ENCODE measurements around the gene KRTAP1-3.
A peak's percentile ranks its signal among the peaks of the same experiment; 100 is the strongest.
"Not testable (repeated sequence)": the region's sequence is repeated elsewhere in the genome, so short reads cannot be mapped to it uniquely, and the experiment has no call there.

Gene KRTAP1-3

GRCh38 chr17:41058741-41059140 is 24.1 kb upstream of the KRTAP1-3 start (continued):
- TF ChIP-seq ZNF513 (tag by site-specific recombination; IDR thresholded peaks at IDR 0.05) = no peak
- no peak for TF ChIP-seq ZNF707 (tag by site-specific recombination; IDR thresholded peaks at IDR 0.05)
- TF ChIP-seq ZNF398 (tag by site-specific recombination; IDR thresholded peaks at IDR 0.05) = no peak
- no peak for TF ChIP-seq ZNF341 (tag by site-specific recombination; IDR thresholded peaks at IDR 0.05; ENCODE audit: low read depth)
- TF ChIP-seq ZNF202 (tag by site-specific recombination; IDR thresholded peaks at IDR 0.05; ENCODE audit: borderline replicate concordance) = no peak
- TF ChIP-seq ZNF423 (tag by site-specific recombination; IDR thresholded peaks at IDR 0.05) = no peak
- no peak for TF ChIP-seq ZNF514 (tag by site-specific recombination; IDR thresholded peaks at IDR 0.05)
- TF ChIP-seq ZNF555 (tag by site-specific recombination; conservative IDR thresholded peaks at IDR 0.05) = no peak

GRCh38 chr17:41057547-41057946 is 22.9 kb upstream of the KRTAP1-3 start:
- Histone ChIP-seq H3K9me3 (ENCODE audit: control insufficient read depth, insufficient read depth, low read depth, low read length) (no peaks in the 10 kb centered on the region), H3K36me3 (ENCODE audit: control insufficient read depth in 2 of 2, insufficient read depth in 1 of 2, low read length in 2 of 2) (no peaks in the 10 kb centered on the region), H3K4me3 (ENCODE audit: low read depth, low read length) (no peak overlapping the region), H3K27ac (ENCODE audit: extremely low read depth, low read depth, low read length) (no peak overlapping the region), H3K4me1 (ENCODE audit: control insufficient read depth, insufficient read depth, low read length) (no peaks in the 10 kb centered on the region)
- CTCF ChIA-PET = no interaction called here
- POLR2A ChIA-PET = no interaction called here
- 0 out of 2 replicates have a peak, but pooled peaks have one; percentile 63 for TF ChIP-seq ZNF280D (tag by site-specific recombination; IDR thresholded peaks at IDR 0.05)
- TF ChIP-seq ZNF624 (tag by site-specific recombination; IDR thresholded peaks at IDR 0.05) = no peak
- TF ChIP-seq ZNF146 (tag by site-specific recombination; IDR thresholded peaks at IDR 0.05) = peak; percentile 94

DNA sequence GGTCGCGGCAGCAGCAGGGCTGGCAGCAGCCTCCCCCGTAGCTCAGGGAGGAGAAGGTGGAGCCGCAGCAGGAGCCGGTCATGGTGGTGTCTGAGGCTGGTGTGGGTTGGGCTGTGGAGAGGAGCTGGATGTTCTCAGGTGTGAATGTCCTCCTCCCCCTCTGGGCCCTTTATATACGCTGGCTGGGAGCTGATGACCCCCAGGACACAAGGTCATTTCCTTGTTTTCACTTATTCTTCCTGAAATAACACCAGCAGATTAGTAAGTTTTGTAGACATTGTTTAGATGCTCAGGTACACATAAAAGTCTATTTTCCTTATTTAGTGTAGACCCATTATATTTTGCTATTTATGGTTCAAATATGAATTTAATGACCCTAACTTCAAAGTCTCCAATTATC is 20.5 kb upstream of the KRTAP1-3 start, which contains the start of gene KRTAP2-2:
KRTAP2-2 (minus strand) TSS at position 101 of the 400 bp plus-strand sequence; CDS start at position 82, 19 bp downstream.
- H3K4me1 ChIP-seq (ENCODE audit: control insufficient read depth, insufficient read depth, low read length); CTCF ChIA-PET; H3K9me3 ChIP-seq (ENCODE audit: control insufficient read depth, insufficient read depth, low read depth, low read length); POLR2A ChIA-PET; H3K27ac ChIP-seq (ENCODE audit: extremely low read depth, low read depth, low read length); H3K4me3 ChIP-seq (ENCODE audit: low read depth, low read length); H3K36me3 ChIP-seq (ENCODE audit: control insufficient read depth in 2 of 2, insufficient read depth in 1 of 2, low read length in 2 of 2): not testable (repeated sequence)

- CTCF ChIA-PET; H3K9me3 ChIP-seq (ENCODE audit: control insufficient read depth, insufficient read depth, low read depth, low read length): not testable (repeated sequence)
Measured at GRCh38 chr17:41054556-41054955, 19.9 kb upstream of the KRTAP1-3 start.

More at GRCh38 chr17:41054556-41054955, 19.9 kb upstream of the KRTAP1-3 start:
- TF ChIP-seq ZIC2 (tag by site-specific recombination; IDR thresholded peaks at IDR 0.05) (peak; percentile 75), GLIS1 (tag by site-specific recombination; IDR thresholded peaks at IDR 0.05) (peak; percentile 51; the same call in 1 of the 2 replicates)
- H3K36me3 ChIP-seq (ENCODE audit: control insufficient read depth in 2 of 2, insufficient read depth in 1 of 2, low read length in 2 of 2); H3K4me1 ChIP-seq (ENCODE audit: control insufficient read depth, insufficient read depth, low read length); POLR2A ChIA-PET; H3K27ac ChIP-seq (ENCODE audit: extremely low read depth, low read depth, low read length); H3K4me3 ChIP-seq (ENCODE audit: low read depth, low read length): not testable (repeated sequence)

Data from HEK293 (cell line).